GM19043 (cell line): ENCODE results near the gene SMOC2.
"Not testable (repeated sequence)": the region's sequence is repeated elsewhere in the genome, so short reads cannot be mapped to it uniquely, and the experiment has no call there.

Experiments used
- ATAC-seq: cut with Tn5 transposase; IDR thresholded peaks from one replicate; pipeline ENCODE4 v1.9.1; 2021; ENCODE audit warnings: low read depth; ENCODE audit not compliant: unreplicated experiment

SMOC2 gene

DNA sequence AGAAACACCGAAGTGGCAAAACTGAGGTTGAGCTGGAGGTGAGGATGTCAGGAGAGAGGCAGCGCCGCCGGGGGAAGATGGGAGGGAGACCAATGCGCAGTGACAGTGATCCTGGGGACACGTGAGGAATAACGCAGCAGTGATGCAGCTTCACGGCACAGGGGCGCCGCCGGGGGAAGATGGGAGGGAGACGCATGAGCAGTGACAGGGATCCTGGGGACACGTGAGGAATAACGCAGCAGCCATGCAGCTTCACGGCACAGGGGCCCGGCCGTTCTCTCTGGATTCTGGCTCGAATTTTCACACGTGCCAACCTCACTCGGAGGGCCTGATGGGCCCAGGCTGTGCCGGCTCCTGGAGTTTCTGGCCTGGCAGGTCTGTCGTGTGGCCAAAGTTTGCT is 94.7 kb downstream of the SMOC2 start:
- ATAC-seq, result no peak

DNA sequence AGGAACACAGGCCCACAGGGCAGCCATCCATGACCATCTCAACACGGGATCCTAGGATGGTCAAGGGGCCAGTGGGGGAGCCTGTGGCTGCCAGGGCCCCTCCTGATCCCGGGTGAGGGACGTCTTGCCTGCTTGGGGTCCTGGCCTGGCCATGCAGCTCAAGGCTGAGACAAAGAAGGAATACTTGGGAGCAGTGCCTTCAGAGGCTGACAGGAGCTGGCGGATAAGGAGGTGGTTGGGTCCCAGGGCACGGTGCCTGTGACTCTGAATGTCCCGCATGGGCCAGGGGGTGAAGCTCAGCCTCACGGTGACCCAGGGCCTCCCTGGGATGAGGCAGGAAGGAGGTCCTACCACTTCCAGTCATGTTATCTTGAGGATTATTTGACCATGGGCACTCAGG is 95.2 kb downstream of the SMOC2 start:
- ATAC-seq, result no peak

DNA sequence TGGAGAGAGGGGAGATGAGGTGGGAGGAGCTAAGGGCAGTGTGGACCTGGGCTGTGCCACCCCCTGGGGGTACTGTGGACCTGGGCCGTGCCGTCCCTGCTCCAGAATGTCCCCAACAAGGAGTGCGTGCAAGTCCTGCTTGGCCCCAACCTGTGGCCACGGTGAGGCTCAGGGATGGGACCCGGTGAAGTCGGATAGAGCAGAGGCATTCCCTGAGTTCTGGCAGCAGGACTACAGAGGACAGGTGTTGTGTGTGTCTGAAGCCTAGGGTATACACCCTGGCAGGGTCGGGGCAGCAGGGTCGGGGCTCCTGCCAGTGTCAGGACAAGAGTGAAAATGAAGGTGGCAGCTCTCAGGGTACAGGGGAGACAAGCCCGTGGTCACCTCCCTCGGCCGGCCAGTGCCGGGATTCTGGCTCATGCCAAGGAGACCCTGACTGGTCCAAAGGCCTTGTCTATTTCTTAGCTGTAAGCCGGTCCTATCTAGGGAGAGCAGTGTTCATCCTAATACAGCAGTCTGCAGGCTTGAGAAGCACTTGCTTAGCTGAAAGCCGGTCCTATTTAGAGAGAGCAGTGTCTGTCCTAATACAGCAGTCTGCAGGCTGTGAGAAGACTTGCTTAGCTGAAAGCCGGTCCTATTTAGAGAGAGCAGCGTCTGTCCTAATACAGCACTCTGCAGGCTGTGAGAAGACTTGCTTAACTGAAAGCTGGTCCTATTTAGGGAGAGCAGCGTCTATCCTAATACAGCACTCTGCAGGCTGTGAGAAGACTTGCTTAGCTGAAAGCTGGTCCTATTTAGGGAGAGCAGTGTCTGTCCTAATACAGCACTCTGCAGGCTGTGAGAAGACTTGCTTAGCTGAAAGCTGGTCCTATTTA is 95.9 kb downstream of the SMOC2 start:
- no peak for ATAC-seq

DNA sequence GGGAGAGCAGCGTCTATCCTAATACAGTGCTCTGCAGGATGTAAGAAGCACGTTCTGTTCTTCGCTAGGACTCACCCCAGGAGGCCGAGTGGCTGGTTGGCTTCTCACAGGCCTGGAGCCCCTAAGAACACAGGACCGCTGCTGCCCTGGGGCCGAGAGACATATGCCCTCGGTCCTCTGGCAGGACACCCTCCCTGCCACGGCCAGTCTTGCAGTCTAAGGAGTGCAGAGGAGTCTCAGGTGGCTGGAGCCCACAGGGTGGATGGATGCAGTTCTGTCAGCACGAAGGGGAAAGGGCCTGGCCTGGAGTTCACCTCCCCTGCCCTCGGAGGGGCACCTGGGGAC is 96.5 kb downstream of the SMOC2 start:
- ATAC-seq, result no peak

DNA sequence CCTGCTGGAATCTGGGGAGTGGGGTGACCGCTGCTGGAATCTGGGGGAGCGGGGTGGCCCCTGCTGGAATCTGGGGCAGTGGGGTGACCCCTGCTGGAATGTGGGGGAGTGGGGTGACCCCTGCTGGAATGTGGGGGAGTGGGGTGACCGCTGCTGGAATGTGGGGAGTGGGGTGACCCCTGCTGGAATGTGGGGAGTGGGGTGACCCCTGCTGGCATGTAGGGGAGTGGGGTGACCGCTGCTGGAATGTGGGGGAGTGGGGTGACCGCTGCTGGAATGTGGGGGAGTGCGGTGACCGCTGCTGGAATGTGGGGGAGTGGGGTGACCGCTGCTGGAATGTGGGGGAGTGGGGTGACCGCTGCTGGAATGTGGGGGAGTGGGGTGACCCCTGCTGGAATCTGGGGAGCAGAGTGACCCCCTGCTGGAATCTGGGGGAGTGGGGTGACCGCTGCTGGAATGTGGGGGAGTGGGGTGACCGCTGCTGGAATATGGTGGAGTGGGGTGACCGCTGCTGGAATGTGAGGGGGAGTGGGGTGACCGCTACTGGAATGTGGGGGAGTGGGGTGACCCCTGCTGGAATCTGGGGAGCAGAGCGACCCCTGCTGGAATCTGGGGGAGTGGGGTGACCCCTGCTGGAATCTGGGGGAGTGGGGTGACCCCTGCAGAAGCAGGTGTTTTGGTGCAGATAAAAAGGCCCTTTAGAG is 97.4 kb downstream of the SMOC2 start:
- ATAC-seq, result not testable (repeated sequence)

DNA sequence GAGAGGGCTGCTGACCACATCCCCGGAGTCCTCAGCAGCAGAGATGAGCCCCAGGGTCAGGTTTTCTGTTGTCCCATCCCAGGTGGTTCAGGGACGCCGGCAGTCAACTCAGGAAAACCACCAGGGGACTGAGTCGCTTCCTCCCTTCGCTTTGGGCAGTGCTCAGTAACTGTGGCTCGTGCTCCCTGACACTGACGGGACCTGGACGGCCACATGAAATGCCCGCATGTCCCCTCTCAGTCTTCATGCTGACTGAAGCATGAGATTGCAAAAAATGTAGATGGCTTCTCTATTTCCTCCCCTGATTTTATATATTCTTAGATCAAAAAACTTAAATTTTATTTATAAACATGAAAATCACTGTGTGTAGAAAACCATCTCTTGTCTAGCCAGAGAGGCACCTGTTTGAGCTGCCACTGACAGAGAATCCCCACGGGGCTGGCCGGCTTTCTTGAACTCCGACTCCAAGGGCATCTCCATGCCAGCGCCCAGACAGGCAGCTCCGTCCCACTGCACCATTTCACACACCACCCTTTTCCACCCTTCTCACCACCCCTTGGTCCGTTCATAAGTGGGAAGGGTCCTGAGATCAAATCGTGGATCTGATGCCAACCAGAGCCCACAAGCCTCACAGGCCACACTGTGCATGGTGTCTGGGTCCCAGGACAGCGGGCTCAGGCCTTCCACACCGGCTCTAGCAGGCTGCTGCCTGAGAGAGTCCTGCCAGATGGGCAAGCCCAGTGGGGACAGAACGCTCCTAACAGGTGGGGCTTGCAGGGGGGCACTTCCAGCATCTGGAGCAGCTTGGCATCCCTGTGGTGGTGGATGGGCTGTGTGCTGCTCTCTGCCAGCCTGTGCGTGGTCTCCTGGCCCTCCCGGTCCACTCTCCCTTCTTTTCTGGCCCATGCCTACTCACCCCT is 98.2 kb downstream of the SMOC2 start:
- no peak for ATAC-seq

DNA sequence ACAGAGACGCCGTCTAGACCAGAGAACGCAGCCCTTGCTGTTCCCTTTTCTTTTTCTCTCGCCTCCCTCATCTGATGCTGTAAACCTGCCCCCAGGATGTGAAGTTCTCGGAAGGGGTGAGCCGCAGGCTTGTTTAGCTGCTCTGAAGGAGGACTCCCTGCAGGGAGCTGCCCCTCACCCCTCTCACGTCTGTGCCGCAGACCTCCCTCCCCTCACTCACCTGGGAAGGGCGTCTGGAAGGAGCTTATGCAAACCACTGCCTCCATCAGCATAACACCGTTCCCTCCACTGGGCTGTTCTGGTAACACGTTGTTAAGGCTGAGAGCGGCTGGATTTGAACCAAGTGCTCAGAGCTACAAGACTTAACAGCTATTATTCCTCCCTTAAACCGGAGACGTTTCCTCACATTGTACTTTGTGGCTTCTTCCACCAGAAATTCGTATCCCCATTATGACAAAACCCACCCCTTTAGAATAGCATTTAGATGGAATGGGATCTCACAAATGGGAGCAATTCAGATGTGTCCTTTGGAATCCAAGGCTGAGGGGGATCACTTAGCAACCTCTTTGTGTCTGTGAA is 99.8 kb downstream of the SMOC2 start:
- ATAC-seq, result no peak

- no peak for ATAC-seq
Measured at GRCh38 chr6:168541307-168541706, 100.3 kb downstream of the SMOC2 start.

DNA sequence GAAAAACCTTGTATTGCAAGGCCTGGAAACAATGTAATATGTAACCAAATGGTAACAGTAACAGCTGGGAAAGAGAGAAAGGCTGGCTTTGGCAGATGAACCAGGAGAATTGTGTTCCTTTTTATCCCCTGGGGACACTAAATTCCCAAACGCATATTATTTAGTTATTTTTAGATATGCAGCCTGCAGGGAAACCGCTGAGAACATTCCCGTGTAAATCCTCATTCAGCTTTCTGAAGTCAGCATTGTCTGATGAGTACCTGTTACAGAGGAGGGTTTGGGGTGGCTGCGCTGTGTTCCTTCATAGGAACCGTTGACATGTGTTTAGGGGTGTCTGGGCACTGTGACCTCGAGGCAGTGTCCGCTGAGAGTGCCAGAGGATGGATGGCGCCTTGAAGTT is 101.3 kb downstream of the SMOC2 start:
- ATAC-seq, result no peak

- ATAC-seq, result no peak
Measured at GRCh38 chr6:168545428-168545827, 104.4 kb downstream of the SMOC2 start.

GRCh38 chr6:168546151-168546550 is 105.2 kb downstream of the SMOC2 start:
- no peak for ATAC-seq

DNA sequence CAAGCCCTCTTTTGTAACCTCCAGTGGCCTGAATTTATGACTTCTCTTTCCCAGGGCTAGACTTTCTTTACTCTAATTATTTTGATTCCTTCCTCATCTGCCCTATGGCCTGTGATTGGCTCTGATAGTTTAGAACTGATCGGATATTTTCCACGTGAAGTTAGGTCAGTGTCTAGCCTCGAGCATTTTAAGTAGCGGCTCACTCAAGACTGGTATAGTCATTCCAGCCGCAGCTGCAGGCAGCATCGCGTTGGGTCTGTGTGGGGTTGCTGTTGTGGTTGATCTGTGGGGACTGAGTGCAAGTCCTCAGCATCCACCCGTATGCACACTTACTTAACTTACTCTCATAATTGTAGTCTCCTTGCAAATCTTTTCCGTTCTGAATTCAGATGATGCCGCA is 105.7 kb downstream of the SMOC2 start:
- no peak for ATAC-seq

DNA sequence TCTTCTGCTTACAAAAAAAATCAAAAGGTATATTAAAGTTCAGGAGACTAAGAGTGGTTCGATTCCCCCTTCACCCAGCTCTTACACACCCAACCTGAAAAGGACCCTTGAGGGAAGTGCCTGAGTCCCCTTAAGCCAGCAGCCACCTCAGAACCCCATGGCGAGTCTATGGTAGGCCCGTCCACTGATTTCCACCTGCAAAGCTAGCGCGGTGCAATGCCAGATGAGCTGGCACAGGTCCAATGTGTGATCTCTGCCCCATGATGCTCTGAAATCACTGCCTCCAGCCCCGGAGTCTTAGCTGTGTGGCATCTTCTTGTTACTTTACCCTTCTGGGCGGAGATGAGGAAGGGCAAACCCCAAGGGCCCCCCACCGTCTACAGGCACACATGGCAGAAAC is 109.3 kb downstream of the SMOC2 start:
- no peak for ATAC-seq

- no peak for ATAC-seq
Measured at GRCh38 chr6:168554472-168554871, 113.5 kb downstream of the SMOC2 start.

DNA sequence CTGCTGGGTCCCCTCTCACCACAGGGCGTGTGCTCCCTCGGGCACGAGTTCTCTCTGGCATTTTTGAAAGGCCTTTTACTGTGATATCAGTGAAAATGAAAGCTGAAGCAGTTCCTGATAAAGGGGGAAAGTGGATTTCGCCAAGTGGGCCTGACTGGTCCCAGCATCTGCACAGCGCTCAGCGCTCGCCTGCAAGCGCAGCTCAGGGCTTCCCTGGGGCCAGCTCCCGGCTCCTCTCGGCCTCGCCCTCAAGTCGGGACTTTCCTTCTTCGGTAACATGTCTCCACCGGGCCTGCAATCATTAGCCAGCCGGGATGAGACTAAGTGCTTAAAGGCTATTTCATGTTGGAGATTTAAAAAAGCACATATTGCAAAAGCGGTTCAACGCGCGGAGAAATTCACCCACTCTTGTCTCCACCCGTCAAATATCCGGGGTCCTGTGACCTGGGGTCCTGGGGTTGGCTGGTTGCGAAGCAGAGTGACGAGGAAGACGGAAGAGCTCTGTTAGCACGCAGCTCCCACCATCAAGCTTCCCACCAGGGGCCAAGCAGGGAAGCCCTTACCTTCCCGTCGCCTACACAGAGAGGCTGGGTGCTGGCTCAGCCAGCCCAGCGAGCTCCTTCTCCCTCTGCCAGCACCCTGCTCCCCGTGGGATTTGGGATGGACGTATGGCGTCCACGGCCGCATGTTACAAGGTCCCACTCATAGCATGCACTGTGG is 114.1 kb downstream of the SMOC2 start:
- ATAC-seq, result no peak

DNA sequence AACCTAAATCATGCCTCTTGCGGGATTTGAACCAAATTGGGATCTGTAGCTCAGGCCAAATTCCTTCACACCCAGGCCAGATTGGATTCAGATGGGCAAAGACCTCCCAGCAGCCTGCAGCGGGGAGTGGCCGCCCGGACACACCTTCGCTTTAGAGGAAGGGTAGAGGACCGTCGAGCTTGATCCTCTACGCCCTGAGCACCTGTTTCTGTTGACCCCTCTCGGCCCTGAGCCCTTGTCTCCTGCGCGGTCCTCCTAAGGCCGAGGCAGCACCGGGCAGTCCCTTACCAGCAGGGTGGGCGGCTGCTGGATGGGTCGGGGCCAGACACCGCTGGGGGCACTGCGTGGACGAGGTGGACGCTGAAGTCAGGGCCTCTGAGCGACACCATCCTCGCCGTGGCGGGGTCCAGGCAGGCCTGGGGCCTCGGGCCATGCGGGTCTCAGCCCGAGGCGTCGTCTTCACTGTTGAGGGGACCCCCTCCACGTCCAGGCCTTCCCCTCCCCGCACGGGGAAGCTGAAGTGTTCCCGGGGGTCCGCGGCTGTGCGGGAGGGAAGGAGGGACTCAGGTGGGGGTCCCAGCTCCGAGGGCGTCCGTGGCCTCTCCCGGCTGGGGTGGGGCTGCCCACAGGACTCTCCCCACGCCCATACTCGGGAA is 114.8 kb downstream of the SMOC2 start:
- ATAC-seq, result no peak

- no peak for ATAC-seq
Measured at GRCh38 chr6:168557512-168557911, 116.5 kb downstream of the SMOC2 start.

- ATAC-seq, result no peak
Measured at GRCh38 chr6:168558686-168559085, 117.7 kb downstream of the SMOC2 start.

- ATAC-seq, result no peak
Measured at GRCh38 chr6:168559574-168560098, 118.7 kb downstream of the SMOC2 start.
